ENCODE results near the gene CACNA2D3. TPM values are rescaled to one million over a fixed set of nuclear protein-coding genes. Genes with fewer than 3 reads are reported as not detected.
A peak's percentile ranks its signal among the peaks of the same experiment; 100 is the strongest.

CACNA2D3 gene
- total RNA-seq, 1 donor from 2014 or later: not detected

GRCh38 chr3:54283470-54283869, 161.1 kb downstream of the CACNA2D3 start:
- Histone ChIP-seq H3K79me2 (ENCODE audit: low read depth) (no peaks in the 10 kb centered on the region), H4K20me1 (ENCODE audit: low read depth) (no peaks in the 10 kb centered on the region), H3K27ac (no peak overlapping the region), H3F3A (ENCODE audit: low read depth) (no peaks in the 10 kb centered on the region), H3K4me1 (no peaks in the 10 kb centered on the region), H3K36me3 (no peaks in the 10 kb centered on the region), H3K4me3 (no peak overlapping the region), H3K27me3 (no peaks in the 10 kb centered on the region), H3K9me3 (ENCODE audit: low read depth) (no peaks in the 10 kb centered on the region), H3K9ac (no peak overlapping the region), H2AFZ (replicated peaks) (no peak overlapping the region), H3K4me2 (no peak overlapping the region)
- DNase-seq (ENCODE audit: low spot score): no peak
- Mint-ChIP-seq H3K9me3 (peaks cover 12% of the 10 kb centered on the region), H3K36me3 (no peaks in the 10 kb centered on the region), H3K27ac (no peak overlapping the region), H3K4me3 (no peak overlapping the region), H3K4me1 (no peaks in the 10 kb centered on the region), H3K27me3 (ENCODE audit: insufficient read depth, low read depth) (peaks cover 2% of the 10 kb centered on the region)
- TF ChIP-seq EZH2phosphoT487 (IDR thresholded peaks at IDR 0.05) (no peak), CTCF (IDR thresholded peaks at IDR 0.05) (no peak), EZH2 (IDR thresholded peaks at IDR 0.05) (no peak)

- Histone ChIP-seq H3F3A (ENCODE audit: low read depth) (no peaks in the 10 kb centered on the region), H3K27ac (no peak overlapping the region), H3K9ac (no peak overlapping the region), H3K4me2 (no peak overlapping the region), H2AFZ (replicated peaks) (no peak overlapping the region), H3K36me3 (no peaks in the 10 kb centered on the region), H3K9me3 (ENCODE audit: low read depth) (no peaks in the 10 kb centered on the region), H4K20me1 (ENCODE audit: low read depth) (no peaks in the 10 kb centered on the region), H3K4me1 (peaks cover 2% of the 10 kb centered on the region), H3K79me2 (ENCODE audit: low read depth) (no peaks in the 10 kb centered on the region), H3K27me3 (no peaks in the 10 kb centered on the region), H3K4me3 (no peak overlapping the region)
- peak; percentile 22 for DNase-seq (ENCODE audit: low spot score)
- H3K27me3 Mint-ChIP-seq (ENCODE audit: insufficient read depth, low read depth): peaks cover 5% of the 10 kb centered on the region
- TF ChIP-seq EZH2phosphoT487 (IDR thresholded peaks at IDR 0.05): no peak
- peak; percentile 21 for TF ChIP-seq CTCF (IDR thresholded peaks at IDR 0.05)
- no peak for TF ChIP-seq EZH2 (IDR thresholded peaks at IDR 0.05)
- no peaks in the 10 kb centered on the region for H3K36me3 Mint-ChIP-seq
- H3K27ac Mint-ChIP-seq: no peak overlapping the region
- no peaks in the 10 kb centered on the region for H3K9me3 Mint-ChIP-seq
- H3K4me1 Mint-ChIP-seq: peaks cover 17% of the 10 kb centered on the region
- no peak overlapping the region for H3K4me3 Mint-ChIP-seq
Observed at GRCh38 chr3:54294214-54294613, 171.9 kb downstream of the CACNA2D3 start.

DNA sequence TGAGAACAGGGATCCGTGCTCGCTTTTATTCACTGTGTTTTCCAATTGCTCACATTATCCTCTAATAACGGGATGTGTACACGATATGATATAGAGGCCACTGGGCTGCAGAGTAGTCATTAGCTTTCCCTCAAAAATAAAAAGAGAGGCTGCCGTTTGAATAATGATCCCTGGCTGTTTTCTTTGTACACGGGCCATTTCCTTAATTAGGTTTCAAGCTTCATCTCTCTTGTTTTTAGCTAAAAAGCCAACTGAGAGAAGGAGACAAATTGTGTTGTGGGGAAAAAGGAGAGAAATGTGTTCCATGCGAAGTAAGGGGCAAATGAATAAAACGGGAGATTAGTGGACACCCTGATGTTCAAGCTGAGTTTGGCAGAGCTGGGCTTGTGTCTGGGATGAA, 174.2 kb downstream of the CACNA2D3 start:
- no peak overlapping the region for H3K4me3 Mint-ChIP-seq
- no peaks in the 10 kb centered on the region for H3K36me3 Mint-ChIP-seq
- Histone ChIP-seq H3K9me3 (ENCODE audit: low read depth) (no peaks in the 10 kb centered on the region), H4K20me1 (ENCODE audit: low read depth) (no peaks in the 10 kb centered on the region), H3K4me3 (no peak overlapping the region), H3K4me2 (no peak overlapping the region), H3K27me3 (no peaks in the 10 kb centered on the region), H3K4me1 (peaks cover 9% of the 10 kb centered on the region), H2AFZ (replicated peaks) (no peak overlapping the region), H3F3A (ENCODE audit: low read depth) (no peaks in the 10 kb centered on the region), H3K27ac (no peak overlapping the region), H3K9ac (no peak overlapping the region), H3K79me2 (ENCODE audit: low read depth) (no peaks in the 10 kb centered on the region), H3K36me3 (no peaks in the 10 kb centered on the region)
- peaks cover 5% of the 10 kb centered on the region for H3K27me3 Mint-ChIP-seq (ENCODE audit: insufficient read depth, low read depth)
- peaks cover 29% of the 10 kb centered on the region for H3K4me1 Mint-ChIP-seq
- no peaks in the 10 kb centered on the region for H3K9me3 Mint-ChIP-seq
- H3K27ac Mint-ChIP-seq: no peak overlapping the region
- DNase-seq (ENCODE audit: low spot score): no peak
- no peak for TF ChIP-seq CTCF (IDR thresholded peaks at IDR 0.05)
- TF ChIP-seq EZH2phosphoT487 (IDR thresholded peaks at IDR 0.05): no peak
- no peak for TF ChIP-seq EZH2 (IDR thresholded peaks at IDR 0.05)
